GM18909 (cell line): ENCODE data around the gene PARN.

Source experiments
- ATAC-seq: cut with Tn5 transposase; IDR thresholded peaks from one replicate; pipeline ENCODE4 v1.9.1; 2021; ENCODE audit warnings: mild to moderate bottlenecking; ENCODE audit not compliant: unreplicated experiment, poor library complexity

PARN gene

GRCh38 chr16:14501331-14502255 is 128.5 kb downstream of the PARN start:
- no peak for ATAC-seq

GRCh38 chr16:14500791-14501190 is 129.3 kb downstream of the PARN start:
- no peak for ATAC-seq

- no peak for ATAC-seq
Measured at GRCh38 chr16:14499110-14499509, 130.9 kb downstream of the PARN start.

- ATAC-seq, result no peak
Measured at GRCh38 chr16:14497245-14498082, 132.6 kb downstream of the PARN start.

GRCh38 chr16:14496786-14497185 is 133.3 kb downstream of the PARN start:
- no peak for ATAC-seq

- ATAC-seq, result no peak
Measured at GRCh38 chr16:14496047-14496770, 133.9 kb downstream of the PARN start.

- ATAC-seq, result no peak
Measured at GRCh38 chr16:14495213-14496046, 134.6 kb downstream of the PARN start.

GRCh38 chr16:14494396-14494966 is 135.6 kb downstream of the PARN start:
- no peak for ATAC-seq

- ATAC-seq, result no peak
Measured at GRCh38 chr16:14493791-14494190, 136.3 kb downstream of the PARN start.

- no peak for ATAC-seq
Measured at GRCh38 chr16:14492614-14493013, 137.4 kb downstream of the PARN start.

GRCh38 chr16:14491861-14492529 is 138.1 kb downstream of the PARN start:
- no peak for ATAC-seq

- ATAC-seq, result no peak
Measured at GRCh38 chr16:14490235-14490634, 139.8 kb downstream of the PARN start.

GRCh38 chr16:14489460-14489859 is 140.6 kb downstream of the PARN start:
- ATAC-seq, result no peak

- no peak for ATAC-seq
Measured at GRCh38 chr16:14487579-14487978, 142.5 kb downstream of the PARN start.

- no peak for ATAC-seq
Measured at GRCh38 chr16:14486520-14487303, 143.3 kb downstream of the PARN start.

GRCh38 chr16:14485811-14486519 is 144.1 kb downstream of the PARN start:
- no peak for ATAC-seq

GRCh38 chr16:14485121-14485551 is 144.9 kb downstream of the PARN start:
- ATAC-seq, result no peak
